ENCODE measurements around the gene TMEM140.

Gene TMEM140

DNA sequence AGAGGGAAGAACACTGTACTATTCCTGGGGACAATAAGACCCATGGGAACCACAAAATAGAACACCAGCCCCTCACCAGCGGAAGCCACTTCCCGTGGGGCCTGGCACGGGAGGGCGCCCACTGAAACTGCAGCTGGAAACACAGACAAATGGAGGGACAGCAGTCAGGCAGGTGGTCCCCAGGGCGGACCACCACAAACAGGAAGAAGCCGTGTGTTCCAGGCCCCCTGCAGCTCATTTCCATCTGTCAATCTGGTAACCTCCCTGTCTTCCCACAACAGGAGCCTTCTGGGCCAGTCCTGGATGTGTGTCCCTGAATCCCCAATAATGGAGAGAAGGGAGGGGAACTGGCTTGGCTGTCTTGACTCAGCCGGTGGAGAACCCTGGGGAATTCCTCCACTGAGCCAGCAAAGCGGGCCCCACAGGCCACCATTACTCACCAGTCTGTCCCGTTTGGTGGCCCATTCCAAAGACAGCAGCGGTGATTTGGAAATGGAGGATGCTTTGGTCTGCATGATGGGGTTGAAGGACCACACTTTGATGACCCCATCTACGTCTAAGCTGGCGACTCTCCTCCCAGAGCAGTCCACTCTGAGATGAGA, 46.7 kb downstream of the TMEM140 start:
- Histone ChIP-seq H4K20me1 (ENCODE audit: insufficient read depth, low read length) (no peaks in the 10 kb centered on the region), H3K79me2 (ENCODE audit: insufficient read depth, low read length) (no peaks in the 10 kb centered on the region), H3K36me3 (ENCODE audit: insufficient read depth, low read length) (peaks cover 41% of the 10 kb centered on the region), H2AFZ (ENCODE audit: low read depth, low read length) (no peak overlapping the region), H3K4me1 (ENCODE audit: insufficient read depth, low read length) (no peaks in the 10 kb centered on the region), H3K27me3 (ENCODE audit: insufficient read depth, low read length, poor library complexity) (no peaks in the 10 kb centered on the region), H3K4me3 (ENCODE audit: low read depth in 1 of 2, low read length in 2 of 2) (no peak overlapping the region), H3K9ac (ENCODE audit: low read depth, low read length) (no peak overlapping the region), H3K4me2 (ENCODE audit: insufficient read depth, low read length) (no peak overlapping the region), H3K9me3 (ENCODE audit: insufficient read depth, low read length, severe bottlenecking) (no peaks in the 10 kb centered on the region), H3K27ac (ENCODE audit: low read length) (no peak overlapping the region)
- ATAC-seq (ENCODE audit: insufficient read depth, low read depth) (no peak), DNase-seq (no peak)
- no peak for TF ChIP-seq EZH2 (IDR thresholded peaks at IDR 0.05; ENCODE audit: borderline replicate concordance, low read depth, low read length, severe bottlenecking)
- TF ChIP-seq, protein P1, sequence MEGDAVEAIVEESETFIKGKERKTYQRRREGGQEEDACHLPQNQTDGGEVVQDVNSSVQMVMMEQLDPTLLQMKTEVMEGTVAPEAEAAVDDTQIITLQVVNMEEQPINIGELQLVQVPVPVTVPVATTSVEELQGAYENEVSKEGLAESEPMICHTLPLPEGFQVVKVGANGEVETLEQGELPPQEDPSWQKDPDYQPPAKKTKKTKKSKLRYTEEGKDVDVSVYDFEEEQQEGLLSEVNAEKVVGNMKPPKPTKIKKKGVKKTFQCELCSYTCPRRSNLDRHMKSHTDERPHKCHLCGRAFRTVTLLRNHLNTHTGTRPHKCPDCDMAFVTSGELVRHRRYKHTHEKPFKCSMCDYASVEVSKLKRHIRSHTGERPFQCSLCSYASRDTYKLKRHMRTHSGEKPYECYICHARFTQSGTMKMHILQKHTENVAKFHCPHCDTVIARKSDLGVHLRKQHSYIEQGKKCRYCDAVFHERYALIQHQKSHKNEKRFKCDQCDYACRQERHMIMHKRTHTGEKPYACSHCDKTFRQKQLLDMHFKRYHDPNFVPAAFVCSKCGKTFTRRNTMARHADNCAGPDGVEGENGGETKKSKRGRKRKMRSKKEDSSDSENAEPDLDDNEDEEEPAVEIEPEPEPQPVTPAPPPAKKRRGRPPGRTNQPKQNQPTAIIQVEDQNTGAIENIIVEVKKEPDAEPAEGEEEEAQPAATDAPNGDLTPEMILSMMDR (IDR thresholded peaks at IDR 0.05; ENCODE audit: borderline replicate concordance, extremely low read depth, low read length, poor library complexity, severe bottlenecking) = no peak

DNA sequence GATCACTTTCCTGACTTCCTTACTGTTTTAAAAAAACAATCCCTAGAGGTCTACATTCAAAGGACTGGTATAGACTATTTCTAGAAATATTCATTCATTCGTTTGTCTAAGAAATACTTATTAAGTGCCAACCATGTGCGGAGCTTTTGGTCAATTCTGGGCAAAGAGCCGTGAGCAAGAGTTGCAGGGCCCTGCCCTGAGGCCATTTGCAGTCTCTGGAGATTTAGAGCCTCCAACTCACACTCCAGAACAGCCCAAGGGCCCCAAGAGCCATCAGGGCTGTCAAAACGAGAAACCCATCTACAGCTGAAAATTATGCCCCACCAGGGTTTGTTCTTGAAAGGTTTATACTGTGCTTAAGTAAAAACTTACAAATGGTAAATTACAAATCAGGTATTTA, 47.3 kb downstream of the TMEM140 start:
- Histone ChIP-seq H3K36me3 (ENCODE audit: insufficient read depth, low read length) (peaks cover 41% of the 10 kb centered on the region), H3K27me3 (ENCODE audit: insufficient read depth, low read length, poor library complexity) (no peaks in the 10 kb centered on the region), H3K9me3 (ENCODE audit: insufficient read depth, low read length, severe bottlenecking) (no peaks in the 10 kb centered on the region), H3K4me1 (ENCODE audit: insufficient read depth, low read length) (no peaks in the 10 kb centered on the region), H2AFZ (ENCODE audit: low read depth, low read length) (no peak overlapping the region), H4K20me1 (ENCODE audit: insufficient read depth, low read length) (no peaks in the 10 kb centered on the region), H3K9ac (ENCODE audit: low read depth, low read length) (no peak overlapping the region), H3K4me2 (ENCODE audit: insufficient read depth, low read length) (no peak overlapping the region), H3K27ac (ENCODE audit: low read length) (no peak overlapping the region), H3K79me2 (ENCODE audit: insufficient read depth, low read length) (no peaks in the 10 kb centered on the region), H3K4me3 (ENCODE audit: low read depth in 1 of 2, low read length in 2 of 2) (no peak overlapping the region)
- TF ChIP-seq EZH2 (IDR thresholded peaks at IDR 0.05; ENCODE audit: borderline replicate concordance, low read depth, low read length, severe bottlenecking) = no peak
- TF ChIP-seq, protein P1 (IDR thresholded peaks at IDR 0.05; ENCODE audit: borderline replicate concordance, extremely low read depth, low read length, poor library complexity, severe bottlenecking) = no peak
- no peak for ATAC-seq (ENCODE audit: insufficient read depth, low read depth)
- DNase-seq = no peak

DNA sequence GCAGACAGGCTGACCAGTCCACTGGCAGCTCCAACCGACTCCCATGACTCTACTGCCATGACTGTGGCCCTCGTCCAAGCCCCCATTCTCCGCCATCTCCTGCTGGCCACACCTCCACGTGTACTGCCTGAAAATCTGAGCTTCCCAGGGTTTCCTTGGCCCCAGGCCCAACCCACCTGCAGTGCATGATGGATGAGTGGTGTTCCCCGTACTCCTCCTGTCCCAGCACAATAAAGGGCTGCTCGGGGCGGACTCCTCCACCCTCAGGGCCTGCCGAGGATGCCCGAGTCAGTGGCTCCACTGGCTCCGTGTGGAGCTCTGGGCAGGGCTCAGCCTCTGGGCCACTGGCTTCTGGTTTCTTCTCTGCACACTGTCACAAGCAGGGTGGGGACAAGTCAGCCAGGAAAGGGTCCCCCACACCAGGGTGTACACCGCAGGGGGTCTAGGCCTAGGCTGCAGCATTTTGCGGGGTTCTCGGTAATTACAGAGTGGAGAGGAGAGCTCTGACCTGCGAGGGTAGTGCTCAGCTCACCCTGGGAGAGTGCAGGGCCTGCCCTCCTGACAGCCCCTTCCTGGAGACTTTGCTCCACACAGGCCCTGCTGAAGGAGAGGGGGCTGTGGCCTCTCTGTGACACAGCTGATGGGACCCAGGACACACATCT, 48.2 kb downstream of the TMEM140 start:
- H3K27ac ChIP-seq (ENCODE audit: low read length) = no peak overlapping the region
- no peak for TF ChIP-seq EZH2 (IDR thresholded peaks at IDR 0.05; ENCODE audit: borderline replicate concordance, low read depth, low read length, severe bottlenecking)
- TF ChIP-seq, protein P1 (IDR thresholded peaks at IDR 0.05; ENCODE audit: borderline replicate concordance, extremely low read depth, low read length, poor library complexity, severe bottlenecking) = no peak
- H3K9ac ChIP-seq (ENCODE audit: low read depth, low read length) = no peak overlapping the region
- H2AFZ ChIP-seq (ENCODE audit: low read depth, low read length) = no peak overlapping the region
- H3K4me2 ChIP-seq (ENCODE audit: insufficient read depth, low read length) = no peak overlapping the region
- ATAC-seq (ENCODE audit: insufficient read depth, low read depth) (no peak), DNase-seq (no peak)
- no peaks in the 10 kb centered on the region for H4K20me1 ChIP-seq (ENCODE audit: insufficient read depth, low read length)
- H3K4me1 ChIP-seq (ENCODE audit: insufficient read depth, low read length) = no peaks in the 10 kb centered on the region
- H3K36me3 ChIP-seq (ENCODE audit: insufficient read depth, low read length) = peaks cover 49% of the 10 kb centered on the region
- H3K27me3 ChIP-seq (ENCODE audit: insufficient read depth, low read length, poor library complexity) = no peaks in the 10 kb centered on the region
- H3K4me3 ChIP-seq (ENCODE audit: low read depth in 1 of 2, low read length in 2 of 2) = no peak overlapping the region
- H3K79me2 ChIP-seq (ENCODE audit: insufficient read depth, low read length) = no peaks in the 10 kb centered on the region
- no peaks in the 10 kb centered on the region for H3K9me3 ChIP-seq (ENCODE audit: insufficient read depth, low read length, severe bottlenecking)
